K562 (cell line): ENCODE measurements around the gene ZNF154. TPM values are rescaled to one million over a fixed set of nuclear protein-coding genes. Genes with fewer than 3 reads are reported as not detected.

Source experiments
- ATAC-seq: fragments of 200-7000 bp; cut with Tn5 transposase; 3 replicates; pipeline ENCODE4 v1.9.1; 2020; ENCODE audit warnings: moderate library complexity
- BruUV-seq: library from RNA; stranded (reverse); fragments of 400-500 nt; replicated peaks from 2 replicates; lab custom pipeline; 2021; lab: Mats Ljungman, UMichigan
- CTCF ChIA-PET: fragments of 300-600 bp; formaldehyde crosslinking; extraction: SDS; loops from one replicate; lab custom pipeline; 2021; ENCODE audit warnings: low intra/inter-chr PET ratio; lab: Yijun Ruan, JAX
- POLR2A ChIA-PET: fragments of 300-600, 350-650 bp; sonication (Branson Sonifier 250); formaldehyde crosslinking; extraction: SDS; loops from one replicate; lab custom pipeline; 2021; ENCODE audit warnings: antibody characterized with exemption, inconsistent platforms; lab: Yijun Ruan, JAX
- DNase-seq, 4 experiments: peaks; one replicate each; pipeline versions ENCODE4 v3.0.0 to v3.0.0-alpha.2; 2011 to 2018; ENCODE audit warnings: low spot score in 3 of 4, mixed read lengths in 3 of 4; ENCODE audit errors: extremely low read depth in 1 of 4
- FAIRE-seq: peaks from 2 replicates; lab custom pipeline; 2011; peaks lifted over from hg19 to GRCh38; lab: Jason Lieb, UNC
- H2AFZ ChIP-seq: 2 replicates; pipeline ENCODE4 v1.6.0; 2011; ENCODE audit warnings: low read depth, low read length, control low read depth, inconsistent platforms
- H3K27ac ChIP-seq: fragments of 200-600 bp; 3 replicates; pipeline ENCODE4 v1.8.0; 2011; ENCODE audit warnings: low read depth, mild to moderate bottlenecking, control low read depth, inconsistent platforms, low read length, moderate library complexity, mixed read lengths; ENCODE audit errors: extremely low read depth
- H3K27me3 ChIP-seq, 2 experiments: fragments of 300-600 bp in 1 of 2; 2 replicates in 1 of 2; 3 replicates in 1 of 2; pipeline versions ENCODE4 v1.6.0 to v1.8.0; 2011; ENCODE audit warnings: inconsistent platforms in 2 of 2, low read length in 2 of 2, mild to moderate bottlenecking in 1 of 2, mixed read lengths in 1 of 2, moderate library complexity in 1 of 2; ENCODE audit not compliant: control insufficient read depth in 2 of 2, insufficient read depth in 2 of 2
- H3K36me3 ChIP-seq: fragments of 300-600 bp; 3 replicates; pipeline ENCODE4 v1.8.0; 2011; ENCODE audit warnings: mild to moderate bottlenecking, low read length, inconsistent platforms; ENCODE audit not compliant: control insufficient read depth, insufficient read depth
- H3K4me1 ChIP-seq, 2 experiments: fragments of 200-600 bp in 1 of 2; replicated peaks in 1 of 2; 2 replicates in 1 of 2; 3 replicates in 1 of 2; pipeline versions ENCODE4 v1.5.1 to v1.8.0; 2011; ENCODE audit warnings: inconsistent platforms in 2 of 2, low read length in 2 of 2, mild to moderate bottlenecking in 1 of 2, mixed read lengths in 1 of 2, moderate library complexity in 1 of 2; ENCODE audit not compliant: control insufficient read depth in 2 of 2, insufficient read depth in 2 of 2
- H3K4me2 ChIP-seq: 2 replicates; pipeline ENCODE4 v1.6.1; 2011; ENCODE audit warnings: low read length, control low read depth, inconsistent platforms, mixed read lengths; ENCODE audit not compliant: insufficient read depth
- H3K4me3 ChIP-seq: fragments of 200-600 bp; sonication (generic), shearing (Covaris generic); 2 replicates; pipeline ENCODE4 v1.5.1; 2016; ENCODE audit warnings: control low read depth, inconsistent platforms
- H3K79me2 ChIP-seq: fragments of 200-600 bp; 3 replicates; pipeline ENCODE4 v1.8.0; 2011; ENCODE audit warnings: low read length, inconsistent platforms; ENCODE audit not compliant: control insufficient read depth, insufficient read depth
- H3K9ac ChIP-seq, 2 experiments: 2 replicates each; pipeline versions ENCODE4 v1.6.0 to v1.6.1; 2011; ENCODE audit warnings: low read depth in 2 of 2, low read length in 2 of 2, control low read depth in 1 of 2, inconsistent platforms in 1 of 2, mild to moderate bottlenecking in 1 of 2, mixed read lengths in 1 of 2; ENCODE audit not compliant: insufficient read depth in 1 of 2
- H3K9me1 ChIP-seq: one replicate; pipeline ENCODE4 v1.6.0; 2011; ENCODE audit warnings: inconsistent platforms, mild to moderate bottlenecking, low read length, moderate library complexity; ENCODE audit not compliant: control insufficient read depth, insufficient read depth
- H3K9me3 ChIP-seq: replicated peaks from 2 replicates; pipeline ENCODE4 v1.5.1; 2011; ENCODE audit warnings: low read depth, low read length, inconsistent platforms; ENCODE audit not compliant: control insufficient read depth, insufficient read depth
- H4K20me1 ChIP-seq: replicated peaks from 2 replicates; pipeline ENCODE4 v1.6.1; 2011; ENCODE audit warnings: low read length, inconsistent platforms, mixed read lengths; ENCODE audit not compliant: control insufficient read depth, insufficient read depth
- ATF2 ChIP-seq: sonication (generic); formaldehyde crosslinking; IDR thresholded peaks from 2 replicates; pipeline ENCODE4 v1.8.1; 2022; ENCODE audit warnings: missing genetic modification reagents
- CHD7 ChIP-seq: fragments of 200-600 bp; sonication (generic); IDR thresholded peaks from one replicate; pipeline ENCODE4 v1.6.1; 2012; ENCODE audit warnings: mild to moderate bottlenecking, low read depth, low read length, inconsistent platforms
- DMBX1 ChIP-seq: fragments of 250-450 bp; sonication (Bioruptor Pico); IDR thresholded peaks from 2 replicates; pipeline ENCODE4 v1.8.0; 2022; ENCODE audit warnings: inconsistent platforms, mild to moderate bottlenecking, moderate library complexity, borderline replicate concordance
- FOXK1 ChIP-seq: sonication (generic); formaldehyde crosslinking; IDR thresholded peaks from 2 replicates; pipeline ENCODE4 v1.8.0; 2022; ENCODE audit warnings: missing genetic modification reagents, mild to moderate bottlenecking, borderline replicate concordance
- POLR2G ChIP-seq: fragments of 200-400 bp; formaldehyde crosslinking; IDR thresholded peaks from 2 replicates; pipeline ENCODE4 v1.6.1; 2017; ENCODE audit warnings: low read depth, mild to moderate bottlenecking, antibody characterized with exemption, low read length, moderate library complexity
- TEAD1 ChIP-seq, 2 experiments: fragments of 450-650 bp in 1 of 2; sonication (generic) in 1 of 2; formaldehyde crosslinking; IDR thresholded peaks; 2 replicates each; pipeline versions ENCODE4 v1.4.0 to v1.8.0; 2020 to 2022; ENCODE audit warnings: mild to moderate bottlenecking in 2 of 2, missing genetic modification reagents in 1 of 2
- ZNF224 ChIP-seq: sonication (generic); formaldehyde crosslinking; IDR thresholded peaks from 2 replicates; pipeline ENCODE4 v1.8.0; 2022; ENCODE audit warnings: mild to moderate bottlenecking, missing genetic modification reagents
- ZSCAN29 ChIP-seq: fragments of 450-650 bp; IDR thresholded peaks from 2 replicates; pipeline ENCODE4 v1.6.1; 2017
- WGBS: fragments of 100-300 bp; shearing (Covaris generic); methylation state at CpG from one replicate; pipeline ENCODE4 v1.1.6; 2016; ENCODE audit warnings: low coverage, mixed read lengths; ENCODE audit not compliant: insufficient coverage; ENCODE audit errors: missing lambda C conversion rate; 5-methylcytosine and 5-hydroxymethylcytosine counted together
- in situ Hi-C: fragments of 300-500 bp; cut with MboI; formaldehyde crosslinking; loops from 4 replicates; pipeline ENCODE4 v1.15.0; 2018; ENCODE audit warnings: inconsistent platforms, mixed read lengths
- intact Hi-C: fragments of 100-400 bp; cut with micrococcal nuclease; formaldehyde crosslinking; loops from 2 replicates; pipeline ENCODE4 v1.14.2; 2022
- polyA plus RNA-seq, 8 experiments: library from polyadenylated mRNA; depleted of rRNA in 4 of 8; stranded (reverse) in 5 of 8; unstranded in 3 of 8; fragments of >200 nt; fragmentation: Nextera tagmentation in 2 of 8; fragmentation: Illumina TruSeq in 1 of 8; extraction: Ambion mirVana in 2 of 8; extraction: Trizol in 1 of 8; gene quantifications; 2 replicates each; pipeline versions ENCODE4 v1.2.1 to v1.2.3, GENCODE V29; 2011 to 2014; ENCODE audit warnings: inconsistent platforms in 1 of 8, missing spikeins in 1 of 8
- total RNA-seq, 7 experiments: library from RNA; depleted of rRNA in 6 of 7; stranded (reverse); fragments of >200 nt in 6 of 7; fragmentation: Illumina TruSeq in 2 of 7; extraction: Trizol in 2 of 7; gene quantifications; 2 replicates each; pipeline versions ENCODE4 v1.2.1 to v1.2.3, GENCODE V29; 2011 to 2021; ENCODE audit warnings: low replicate concordance in 1 of 7

Gene ZNF154
- total and polyA plus RNA-seq, 9 of the 15 experiments (the other 6 are each of a cell fraction or from before 2014, with no cell fraction given), result 0.06 to 0.11 (median 0.07) TPM; not detected in 6

- Histone ChIP-seq H2AFZ (peak overlapping the region; percentile 79), H3K4me1 (peaks cover 6 to 9% of the 10 kb centered on the region in 2 experiments; a peak in 4 of 5 replicates), H3K9me3 (peaks cover 52% of the 10 kb centered on the region), H3K4me3 (peak overlapping the region; percentile 77), H3K79me2 (peaks cover 51% of the 10 kb centered on the region), H3K27me3 (no peaks in the 10 kb centered on the region), H3K9me1 (no peaks in the 10 kb centered on the region), H4K20me1 (no peaks in the 10 kb centered on the region), H3K36me3 (peaks cover 44% of the 10 kb centered on the region), H3K9ac (peak overlapping the region; percentile 81 to 91), H3K4me2 (peak overlapping the region; percentile 88), H3K27ac (peak overlapping the region; percentile 80)
- in situ Hi-C loops, result no loop called here
- TSS peak; percentile 52 for BruUV-seq
- POLR2A ChIA-PET, result interaction anchor here (0.8 to 1.3 kb wide), 7 partner anchors 10 to 499 kb away, joined by 3 to 5 read pairs (median 3); partner anchors contain the start of gene ZNF586
- FAIRE-seq, result peak; percentile 6
- CTCF ChIA-PET, result no interaction called here
- WGBS, result 3% methylated on average over 19 of the region's 19 CpGs
- no peak for DNase-seq
- peak; percentile 5 for ATAC-seq
- intact Hi-C loops, result no loop called here
- TF ChIP-seq TEAD1 (CRISPR knock-in tag; IDR thresholded peaks at IDR 0.05) (0 out of 4 replicates have a peak, but pooled peaks of 1 of the 2 experiments have one; percentile 22), DMBX1 (CRISPR knock-in tag) (no peak), ATF2 (CRISPR knock-in tag) (peak; percentile 63; the same call in 1 of the 2 replicates), POLR2G (peak; percentile 52), CHD7 (no peak), ZSCAN29 (no peak), ZNF224 (peak; percentile 66; the same call in 1 of the 2 replicates), FOXK1 (peak; percentile 80; the same call in 1 of the 2 replicates)
These were observed 26.7 kb downstream of the ZNF154 start for GRCh38 chr19:57682226-57682766.
